ENCODE measurements around the gene ZNF684. TPM values are rescaled to one million over a fixed set of nuclear protein-coding genes. Genes with fewer than 3 reads are reported as not detected.
"Not testable (repeated sequence)": the region's sequence is repeated elsewhere in the genome, so short reads cannot be mapped to it uniquely, and the experiment has no call there.

The ZNF684 gene
- total and polyA plus RNA-seq, 9 donors = 2.5 to 5.1 (median 3.2) TPM

- WGBS, 3 donors = 74 to 76% (median 75%) methylated on average over 4 of the region's 4 CpGs
Measured at GRCh38 chr1:40563266-40563665, 31.8 kb downstream of the ZNF684 start.

DNA sequence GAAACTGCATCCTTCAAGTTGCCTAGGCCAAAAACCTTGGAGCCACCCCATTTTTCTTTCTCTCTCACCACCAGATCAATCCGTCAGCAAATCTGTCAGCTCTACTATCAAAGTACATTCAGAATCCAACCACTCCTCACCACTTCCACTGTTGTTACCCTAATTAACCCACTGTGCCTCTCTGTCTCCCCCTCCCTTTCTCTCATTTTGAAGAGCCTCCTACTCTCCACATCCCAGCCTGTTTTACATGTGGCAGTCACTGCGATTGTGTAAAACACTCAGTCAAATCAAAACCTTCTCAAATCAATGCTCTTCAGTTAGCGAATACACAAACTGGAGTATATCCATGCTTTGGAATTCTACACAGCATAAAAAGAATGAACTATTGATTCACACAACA is 33.1 kb downstream of the ZNF684 start:
- Histone ChIP-seq H3K27me3 (no peaks in the 10 kb centered on the region), H3K9me3 (no peaks in the 10 kb centered on the region), H3K4me1 (ENCODE audit: insufficient read depth) (no peaks in the 10 kb centered on the region), H3K27ac (no peak overlapping the region), H3K36me3 (no peaks in the 10 kb centered on the region), H3K4me3 (no peak overlapping the region)
- no peak for TF ChIP-seq CTCF (IDR thresholded peaks at IDR 0.05)
- TF ChIP-seq POLR2A (IDR thresholded peaks at IDR 0.05) = no peak
- TF ChIP-seq EP300 (IDR thresholded peaks at IDR 0.05) = no peak
- DNase-seq = no peak
- WGBS, 3 donors = 54 to 67% (median 55%) methylated on average over 3 of the region's 3 CpGs
- intact Hi-C loops (cut with DNase I) = no loop called here

More at GRCh38 chr1:40563266-40563665, 31.8 kb downstream of the ZNF684 start:
- H3K36me3 ChIP-seq = no peaks in the 10 kb centered on the region
- peaks cover 0 to 4% of the 10 kb centered on the region in 2 donors for H3K9me3 ChIP-seq
- DNase-seq = no peak
- no peaks in the 10 kb centered on the region for H3K27me3 ChIP-seq
- no peak overlapping the region for H3K27ac ChIP-seq
- no peak overlapping the region for H3K4me3 ChIP-seq
- TF ChIP-seq CTCF (IDR thresholded peaks at IDR 0.05) (no peak), POLR2A (IDR thresholded peaks at IDR 0.05) (no peak), EP300 (IDR thresholded peaks at IDR 0.05) (no peak)
- intact Hi-C loops (cut with DNase I) = no loop called here
- no peaks in the 10 kb centered on the region for H3K4me1 ChIP-seq (ENCODE audit: insufficient read depth)

DNA sequence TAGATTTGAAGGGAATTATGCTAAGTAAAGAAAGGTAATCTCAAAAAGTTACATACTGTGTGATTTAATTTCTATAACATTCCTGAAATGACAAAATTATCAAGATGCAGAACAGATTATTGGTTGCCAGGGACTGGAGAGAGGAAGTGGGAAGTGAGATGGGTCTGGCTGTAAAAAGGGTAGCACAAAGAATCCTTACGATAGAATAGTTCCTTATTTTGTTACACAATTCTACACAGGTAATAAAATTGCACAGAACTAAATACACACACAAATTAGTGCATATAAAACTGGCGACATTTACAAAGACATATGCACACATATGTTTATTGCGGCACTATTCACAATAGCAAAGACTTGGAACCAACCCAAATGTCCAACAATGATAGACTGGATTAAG is 33.5 kb downstream of the ZNF684 start:
- no peak for DNase-seq
- H3K27ac ChIP-seq = no peak overlapping the region
- H3K36me3 ChIP-seq = no peaks in the 10 kb centered on the region
- no peak for TF ChIP-seq CTCF (IDR thresholded peaks at IDR 0.05)
- no peak for TF ChIP-seq EP300 (IDR thresholded peaks at IDR 0.05)
- TF ChIP-seq POLR2A (IDR thresholded peaks at IDR 0.05) = no peak
- no peak overlapping the region for H3K4me3 ChIP-seq
- intact Hi-C loops (cut with DNase I) = no loop called here
- 93 to 94% (median 94%) methylated on average over 3 of the region's 3 CpGs for WGBS, 3 donors
- no peaks in the 10 kb centered on the region for H3K4me1 ChIP-seq (ENCODE audit: insufficient read depth)
- H3K9me3 ChIP-seq = no peaks in the 10 kb centered on the region
- no peaks in the 10 kb centered on the region for H3K27me3 ChIP-seq

DNA sequence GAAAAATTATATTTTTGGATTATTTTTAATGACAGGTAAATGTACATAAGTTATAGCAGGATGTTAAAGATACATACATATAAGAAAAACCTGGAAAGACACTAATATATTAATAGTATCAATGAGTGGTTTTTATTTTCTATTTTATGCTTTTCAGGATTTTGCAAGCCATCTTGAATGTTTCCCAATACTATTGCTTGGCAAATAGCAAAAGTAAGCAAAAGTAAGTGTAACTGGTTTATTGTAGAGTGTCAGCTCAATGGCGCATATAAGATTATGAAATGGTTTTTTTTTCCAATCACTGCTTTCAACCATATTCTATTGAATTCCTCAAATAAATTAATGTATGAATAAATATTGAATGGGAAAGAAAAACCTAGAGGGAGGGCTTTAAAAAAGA is 36.4 kb downstream of the ZNF684 start:
- no peaks in the 10 kb centered on the region for H3K9me3 ChIP-seq
- no peak for DNase-seq
- no peak overlapping the region for H3K4me3 ChIP-seq
- no peak overlapping the region for H3K27ac ChIP-seq
- TF ChIP-seq POLR2A (IDR thresholded peaks at IDR 0.05) (no peak), EP300 (IDR thresholded peaks at IDR 0.05) (no peak), CTCF (IDR thresholded peaks at IDR 0.05) (no peak)
- H3K4me1 ChIP-seq (ENCODE audit: insufficient read depth) = no peaks in the 10 kb centered on the region
- intact Hi-C loops (cut with DNase I) = no loop called here
- H3K27me3 ChIP-seq = no peaks in the 10 kb centered on the region
- WGBS, 3 donors = 84 to 87% (median 87%) methylated on average over 1 of the region's 1 CpG
- no peaks in the 10 kb centered on the region for H3K36me3 ChIP-seq

GRCh38 chr1:40574805-40575204 is 43.4 kb downstream of the ZNF684 start:
- H3K4me3 ChIP-seq; intact Hi-C loops (cut with DNase I); H3K4me1 ChIP-seq (ENCODE audit: insufficient read depth); H3K9me3 ChIP-seq; H3K36me3 ChIP-seq; DNase-seq; H3K27me3 ChIP-seq; H3K27ac ChIP-seq: not testable (repeated sequence)
- 73 to 89% (median 76%) methylated on average over 3 of the region's 3 CpGs for WGBS, 3 donors

Data from ovary (tissue), 9 donors.